Epithelial cell of esophagus (primary cell): ENCODE data around the gene RPTOR.

Experiments
- DNase-seq: peaks from one replicate; pipeline ENCODE4 v3.0.0; 2010; ENCODE audit warnings: low read depth
- H3K4me3 ChIP-seq: 2 replicates; pipeline ENCODE4 v1.5.1; 2011; ENCODE audit warnings: mild to moderate bottlenecking, low read length, control low read depth
- TF ChIP-seq, protein P1 (sequence below): IDR thresholded peaks from 2 replicates; pipeline ENCODE4 v1.5.1; 2011; ENCODE audit warnings: low read depth, mild to moderate bottlenecking, low read length, control low read depth, inconsistent platforms; ENCODE audit not compliant: insufficient read depth; ENCODE audit errors: missing control alignments

RPTOR gene

DNA sequence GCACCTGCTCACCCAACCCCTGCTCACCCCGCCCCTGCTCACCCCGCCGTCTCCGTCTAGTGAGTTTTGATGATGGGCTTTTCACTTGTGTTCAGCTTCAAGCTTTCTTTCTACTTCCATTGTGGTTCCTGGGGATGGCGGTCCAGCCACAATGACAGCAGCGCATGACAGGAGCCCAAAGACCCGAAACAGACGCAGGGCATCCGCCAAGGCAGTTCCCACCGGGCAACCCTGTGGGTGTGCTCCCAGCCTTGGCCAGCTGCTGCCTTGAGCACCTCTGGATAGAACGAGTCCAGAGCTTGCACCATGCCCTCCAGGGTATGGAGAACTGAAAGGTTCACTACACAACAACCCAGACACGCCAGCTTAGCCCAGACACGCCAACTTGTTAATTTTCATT is 354.1 kb downstream of the RPTOR start:
- peak; percentile 38 for DNase-seq
- TF ChIP-seq, protein P1, sequence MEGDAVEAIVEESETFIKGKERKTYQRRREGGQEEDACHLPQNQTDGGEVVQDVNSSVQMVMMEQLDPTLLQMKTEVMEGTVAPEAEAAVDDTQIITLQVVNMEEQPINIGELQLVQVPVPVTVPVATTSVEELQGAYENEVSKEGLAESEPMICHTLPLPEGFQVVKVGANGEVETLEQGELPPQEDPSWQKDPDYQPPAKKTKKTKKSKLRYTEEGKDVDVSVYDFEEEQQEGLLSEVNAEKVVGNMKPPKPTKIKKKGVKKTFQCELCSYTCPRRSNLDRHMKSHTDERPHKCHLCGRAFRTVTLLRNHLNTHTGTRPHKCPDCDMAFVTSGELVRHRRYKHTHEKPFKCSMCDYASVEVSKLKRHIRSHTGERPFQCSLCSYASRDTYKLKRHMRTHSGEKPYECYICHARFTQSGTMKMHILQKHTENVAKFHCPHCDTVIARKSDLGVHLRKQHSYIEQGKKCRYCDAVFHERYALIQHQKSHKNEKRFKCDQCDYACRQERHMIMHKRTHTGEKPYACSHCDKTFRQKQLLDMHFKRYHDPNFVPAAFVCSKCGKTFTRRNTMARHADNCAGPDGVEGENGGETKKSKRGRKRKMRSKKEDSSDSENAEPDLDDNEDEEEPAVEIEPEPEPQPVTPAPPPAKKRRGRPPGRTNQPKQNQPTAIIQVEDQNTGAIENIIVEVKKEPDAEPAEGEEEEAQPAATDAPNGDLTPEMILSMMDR: no peak
- H3K4me3 ChIP-seq: no peak overlapping the region

DNA sequence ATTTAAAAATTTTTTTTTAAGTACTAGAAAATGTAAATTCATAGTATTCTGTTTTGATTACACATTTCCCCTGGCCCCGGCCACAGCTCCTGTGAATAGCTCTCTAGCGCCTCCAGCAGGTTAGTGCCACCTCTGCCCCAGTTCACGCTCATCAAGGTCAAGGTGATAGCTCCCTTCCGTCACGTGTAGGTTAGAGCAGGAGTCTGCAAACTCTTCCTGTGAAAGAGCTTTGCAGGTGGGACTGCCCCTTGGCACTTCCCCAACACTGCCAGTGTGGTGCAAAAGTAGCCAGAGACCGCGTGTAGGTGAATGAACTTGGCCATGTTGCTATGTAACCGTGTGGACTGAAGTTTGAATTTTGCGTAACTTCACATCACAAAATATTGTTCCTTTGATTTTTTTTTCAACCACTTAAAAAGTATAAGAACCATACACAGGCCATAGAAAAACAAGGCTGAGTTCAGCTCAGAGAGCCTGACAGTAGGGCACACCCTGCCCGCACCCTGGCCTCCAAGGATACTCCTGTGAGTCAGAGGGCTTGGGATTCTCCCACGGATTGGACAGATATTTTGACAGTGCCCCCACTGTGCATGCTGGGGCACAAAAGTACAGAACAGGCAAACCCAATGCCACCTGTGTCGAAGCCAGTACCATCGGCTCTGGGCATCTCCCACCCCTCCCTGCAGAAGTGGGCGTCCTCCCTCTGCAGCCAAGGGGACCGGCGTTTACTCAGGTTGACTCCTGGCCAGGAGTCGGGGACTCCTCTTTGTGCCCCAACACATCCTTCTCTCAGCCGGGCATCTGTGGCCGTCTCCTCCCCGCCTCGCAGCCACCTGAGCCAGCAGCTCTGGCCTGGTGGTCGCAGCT is 355.0 kb downstream of the RPTOR start:
- H3K4me3 ChIP-seq: no peak overlapping the region
- peak; percentile 59 for DNase-seq
- TF ChIP-seq, protein P1: peak; percentile 63

GRCh38 chr17:80901319-80901718 is 356.7 kb downstream of the RPTOR start:
- TF ChIP-seq, protein P1: no peak
- peak; percentile 93 for DNase-seq
- H3K4me3 ChIP-seq: no peak overlapping the region

- H3K4me3 ChIP-seq: no peak overlapping the region
- TF ChIP-seq, protein P1: no peak
- DNase-seq: no peak
Measured at GRCh38 chr17:80902197-80902962, 357.7 kb downstream of the RPTOR start.

DNA sequence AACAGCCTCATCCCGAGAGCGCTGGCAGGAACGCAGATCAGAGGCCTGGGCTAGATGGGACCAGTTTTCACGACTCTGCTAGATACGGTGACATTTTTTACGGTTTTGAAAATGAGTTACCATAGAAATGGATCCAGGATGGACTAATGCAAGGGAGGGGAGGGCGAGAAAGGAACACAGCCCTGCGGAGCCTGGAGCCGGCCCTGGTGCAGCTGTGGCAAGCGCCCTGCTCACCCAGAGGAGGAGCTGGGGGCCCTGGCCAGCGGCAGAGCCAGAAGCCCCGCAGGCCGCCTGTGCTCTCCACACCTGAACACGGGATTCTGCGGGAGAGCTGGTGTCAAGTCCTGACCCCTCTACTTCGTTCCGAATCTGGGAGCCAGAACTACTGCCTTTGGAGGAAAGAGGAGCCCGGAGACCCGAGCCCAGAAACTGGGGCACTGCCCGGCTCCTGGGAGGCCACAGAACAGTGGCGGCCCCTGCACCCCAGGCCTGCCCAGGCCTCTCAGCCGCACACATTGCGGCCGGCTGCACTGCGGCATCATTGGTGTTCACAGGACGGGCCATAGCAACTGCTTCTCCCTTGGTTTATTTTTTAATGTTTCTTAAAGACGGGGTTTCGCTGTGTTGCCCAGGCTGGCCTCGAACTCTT is 358.4 kb downstream of the RPTOR start:
- no peak for DNase-seq
- TF ChIP-seq, protein P1: no peak

DNA sequence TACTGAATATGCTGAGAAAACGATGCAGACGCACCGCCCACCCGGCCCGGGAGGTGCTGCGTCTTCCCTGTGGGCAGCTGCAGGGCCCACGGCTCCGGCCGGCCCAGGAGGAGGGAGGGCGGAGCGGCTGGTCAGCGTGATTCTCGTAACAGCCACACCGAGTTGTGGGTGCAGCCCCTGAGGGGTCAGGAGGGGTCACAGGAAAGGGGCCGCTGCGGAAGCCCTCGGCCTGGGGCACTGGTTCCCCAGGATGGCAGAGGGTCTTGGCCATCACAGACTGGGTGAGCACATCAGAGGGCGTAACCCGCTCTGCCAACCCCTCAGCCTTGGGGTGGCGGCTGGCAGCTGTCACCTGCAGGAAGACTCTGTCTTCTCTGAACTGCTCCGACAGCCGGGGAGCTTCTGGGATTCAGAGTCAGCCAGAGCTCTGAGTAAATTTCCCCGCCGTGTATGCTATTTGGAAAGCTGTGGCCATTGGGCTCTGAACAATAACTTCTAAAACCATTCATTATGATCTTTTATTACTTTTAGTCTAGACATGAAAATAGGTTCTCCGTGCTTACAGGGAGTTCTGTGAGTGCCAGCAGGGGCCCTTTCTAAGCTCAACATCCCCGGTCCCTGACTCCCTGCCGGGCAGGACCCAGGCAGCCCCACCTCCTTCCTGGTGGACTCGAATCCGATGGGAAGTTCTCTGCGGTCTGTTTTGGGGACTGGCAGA is 359.6 kb downstream of the RPTOR start:
- TF ChIP-seq, protein P1: no peak
- no peak for DNase-seq
- H3K4me3 ChIP-seq: no peak overlapping the region

More for the DNA sequence above, 358.4 kb downstream of the RPTOR start:
- no peak overlapping the region for H3K4me3 ChIP-seq
